HCT116 (cell line): ENCODE results near the gene UBE2E2. TPM values are rescaled to one million over a fixed set of nuclear protein-coding genes. Genes with fewer than 3 reads are reported as not detected.

Experiments used
- ATAC-seq: fragments of 200-7000 bp; cut with Tn5 transposase; 2 replicates; pipeline ENCODE4 v1.9.1; 2020; ENCODE audit warnings: mild to moderate bottlenecking, moderate library complexity
- BruUV-seq: library from RNA; stranded (reverse); fragments of 400-500 nt; replicated peaks from 2 replicates; lab custom pipeline; 2021; lab: Mats Ljungman, UMichigan
- CTCF ChIA-PET: fragments of 300-600 bp; sonication (Branson Sonifier 250); formaldehyde crosslinking; loops from one replicate; lab custom pipeline; 2021; ENCODE audit warnings: antibody characterized with exemption; lab: Charles Lee
- POLR2A ChIA-PET: fragments of 300-600, 350-600 bp; sonication (Branson Sonifier 250); formaldehyde crosslinking; loops from one replicate; lab custom pipeline; 2021; ENCODE audit warnings: antibody characterized with exemption; lab: Charles Lee
- RAD21 ChIA-PET, 2 experiments: fragments of 300-600 bp; sonication (Branson Sonifier 250); formaldehyde crosslinking; loops; one replicate each; lab custom pipeline; 2023; ENCODE audit warnings: low total read pairs in 2 of 2; ENCODE audit not compliant: uncharacterized antibody in 2 of 2, unreplicated experiment in 2 of 2, low non-redundant PET in 1 of 2; lab: Charles Lee
- DNase-seq: peaks from one replicate; pipeline ENCODE4 v3.0.0-alpha.2; 2010; ENCODE audit warnings: low read depth, low spot score
- H2AFZ ChIP-seq: fragments of 200-600 bp; shearing (Covaris generic), sonication (generic); 2 replicates; pipeline ENCODE4 v1.6.1; 2017; ENCODE audit warnings: low read depth, mixed run types, mixed read lengths, antibody characterized with exemption, low read length; ENCODE audit not compliant: poor library complexity, severe bottlenecking
- H3K27ac ChIP-seq: 2 replicates; pipeline ENCODE4 v1.5.1; 2012; ENCODE audit warnings: low read depth, low read length
- H3K27me3 ChIP-seq: fragments of 200-600 bp; sonication (generic); 2 replicates; pipeline ENCODE4 v1.6.1; 2016; ENCODE audit warnings: mixed run types, low read length, mixed read lengths; ENCODE audit not compliant: insufficient read depth
- H3K36me3 ChIP-seq, 2 experiments: fragments of 200-500 bp in 1 of 2; fragments of 200-600 bp in 1 of 2; sonication (Bioruptor generic) in 1 of 2; sonication (generic) in 1 of 2; 2 replicates each; pipeline versions ENCODE4 v1.5.1 to v1.6.1; 2014 to 2016; ENCODE audit warnings: low read length in 2 of 2, inconsistent platforms in 1 of 2, mixed read lengths in 1 of 2, mixed run types in 1 of 2; ENCODE audit not compliant: insufficient read depth in 2 of 2, control insufficient read depth in 1 of 2
- H3K4me1 ChIP-seq, 2 experiments: fragments of 200-600 bp in 1 of 2; sonication (generic) in 1 of 2; 2 replicates each; pipeline versions ENCODE4 v1.5.1 to v1.6.1; 2012 to 2017; ENCODE audit warnings: low read length in 2 of 2, inconsistent platforms in 1 of 2, mild to moderate bottlenecking in 1 of 2, mixed read lengths in 1 of 2, mixed run types in 1 of 2, moderate library complexity in 1 of 2; ENCODE audit not compliant: insufficient read depth in 2 of 2, control insufficient read depth in 1 of 2
- H3K4me2 ChIP-seq: fragments of 200-600 bp; sonication (generic); 2 replicates; pipeline ENCODE4 v1.6.1; 2017; ENCODE audit warnings: mixed run types, low read length, mixed read lengths
- H3K4me3 ChIP-seq, 2 experiments: fragments of 200-600 bp in 1 of 2; sonication (generic) in 1 of 2; replicated peaks in 1 of 2; 2 replicates each; pipeline ENCODE4 v1.5.1; 2011 to 2016; ENCODE audit warnings: low read length in 2 of 2, control low read depth in 1 of 2, low read depth in 1 of 2, mild to moderate bottlenecking in 1 of 2, mixed read lengths in 1 of 2, mixed run types in 1 of 2
- H3K79me2 ChIP-seq: fragments of 200-600 bp; sonication (generic); 2 replicates; pipeline ENCODE4 v1.6.1; 2017; ENCODE audit warnings: mild to moderate bottlenecking, mixed run types, low read length, moderate library complexity, mixed read lengths; ENCODE audit not compliant: insufficient read depth
- H3K9ac ChIP-seq: fragments of 200-600 bp; sonication (generic); 2 replicates; pipeline ENCODE4 v1.6.1; 2016; ENCODE audit warnings: low read length, mixed read lengths
- H3K9me2 ChIP-seq: fragments of 200-600 bp; sonication (generic), shearing (Covaris generic); 2 replicates; pipeline ENCODE4 v1.6.1; 2017; ENCODE audit warnings: mixed run types, mild to moderate bottlenecking, moderate library complexity; ENCODE audit not compliant: insufficient read depth
- H3K9me3 ChIP-seq, 2 experiments: fragments of 200-500 bp in 1 of 2; fragments of 200-600 bp in 1 of 2; sonication (Bioruptor generic) in 1 of 2; sonication (generic) in 1 of 2; 2 replicates each; pipeline ENCODE4 v1.6.1; 2014 to 2017; ENCODE audit warnings: low read length in 2 of 2, mixed read lengths in 2 of 2, inconsistent platforms in 1 of 2, low read depth in 1 of 2, mild to moderate bottlenecking in 1 of 2, mixed run types in 1 of 2, moderate library complexity in 1 of 2; ENCODE audit not compliant: control insufficient read depth in 1 of 2, insufficient read depth in 1 of 2
- H4K20me1 ChIP-seq: fragments of 200-600 bp; sonication (generic), shearing (Covaris generic); 2 replicates; pipeline ENCODE4 v1.6.1; 2017; ENCODE audit warnings: mixed run types, mild to moderate bottlenecking, moderate library complexity; ENCODE audit not compliant: insufficient read depth
- CBX3 ChIP-seq: IDR thresholded peaks from 2 replicates; pipeline ENCODE4 v1.6.1; 2012; ENCODE audit warnings: low read depth
- CEBPB ChIP-seq: IDR thresholded peaks from 2 replicates; pipeline ENCODE4 v1.6.1; 2012; ENCODE audit warnings: low read depth
- EGR1 ChIP-seq: IDR thresholded peaks from 2 replicates; pipeline ENCODE4 v1.6.1; 2012; ENCODE audit warnings: low read depth
- EZH2 ChIP-seq: fragments of 200-600 bp; sonication (generic); IDR thresholded peaks from 2 replicates; pipeline ENCODE4 v1.6.1; 2017; ENCODE audit warnings: antibody characterized with exemption, mixed run types
- FOSL1 ChIP-seq: IDR thresholded peaks from 2 replicates; pipeline ENCODE4 v1.6.1; 2012; ENCODE audit warnings: low read depth
- POLR2A ChIP-seq: IDR thresholded peaks from 2 replicates; pipeline ENCODE4 v1.7.0; 2011; ENCODE audit warnings: borderline replicate concordance; ENCODE audit not compliant: insufficient read depth, insufficient read length; ENCODE audit errors: extremely low read depth
- POLR2AphosphoS5 ChIP-seq: IDR thresholded peaks from 2 replicates; pipeline ENCODE4 v1.6.1; 2011; ENCODE audit warnings: mild to moderate bottlenecking, low read depth, low read length, moderate library complexity
- RAD21 ChIP-seq: IDR thresholded peaks from 2 replicates; pipeline ENCODE4 v1.6.1; 2012; ENCODE audit warnings: low read depth, mild to moderate bottlenecking
- SIN3A ChIP-seq: IDR thresholded peaks from 2 replicates; pipeline ENCODE4 v1.6.1; 2012; ENCODE audit warnings: low read depth
- YY1 ChIP-seq: IDR thresholded peaks from 2 replicates; pipeline ENCODE4 v1.6.1; 2011; ENCODE audit warnings: low read length, low read depth, moderate library complexity, mild to moderate bottlenecking; ENCODE audit not compliant: insufficient replicate concordance; ENCODE audit errors: extremely low read depth
- ZFX ChIP-seq: fragments of 450-650 bp; IDR thresholded peaks from 2 replicates; pipeline ENCODE4 v1.6.1; 2017
- ZNF274 ChIP-seq: fragments of 200-500 bp; sonication (Bioruptor generic); IDR thresholded peaks from 2 replicates; pipeline ENCODE4 v1.6.1; 2014; ENCODE audit warnings: mild to moderate bottlenecking, low read depth, low read length, inconsistent platforms
- intact Hi-C: fragments of 100-400 bp; cut with micrococcal nuclease; formaldehyde crosslinking; loops from 2 replicates; pipeline ENCODE4 v1.10.0; 2022
- total RNA-seq: library from RNA; stranded (reverse); gene quantifications from one replicate; pipeline ENCODE4 v1.2.1, GENCODE V29; 2021; ENCODE audit not compliant: unreplicated experiment
- TF ChIP-seq, protein P1 (sequence below): IDR thresholded peaks from 2 replicates; pipeline ENCODE4 v1.6.1; 2012
- TF ChIP-seq, protein P2 (sequence below): IDR thresholded peaks from 2 replicates; pipeline ENCODE4 v1.6.1; 2011; ENCODE audit warnings: mild to moderate bottlenecking, low read length, moderate library complexity; ENCODE audit not compliant: insufficient replicate concordance; ENCODE audit errors: extremely low read depth
- TF ChIP-seq, protein P3 (sequence below), 3 experiments: fragments of 200-600 bp in 1 of 3; sonication (generic) in 1 of 3; IDR thresholded peaks in 2 of 3; conservative IDR thresholded peaks in 1 of 3; 2 replicates each; pipeline ENCODE4 v1.5.1; 2012 to 2017; ENCODE audit warnings: low read depth in 2 of 3, low read length in 2 of 3, antibody characterized with exemption in 1 of 3, borderline replicate concordance in 1 of 3, control low read depth in 1 of 3, mild to moderate bottlenecking in 1 of 3, mixed read lengths in 1 of 3, mixed run types in 1 of 3, moderate library complexity in 1 of 3; ENCODE audit not compliant: insufficient read depth in 1 of 3
- TF ChIP-seq, protein P4 (sequence below): IDR thresholded peaks from 2 replicates; pipeline ENCODE4 v1.6.1; 2012; ENCODE audit warnings: low read depth

Gene UBE2E2
- total RNA-seq, 1 experiment from 2014 or later: 21.4 TPM

DNA sequence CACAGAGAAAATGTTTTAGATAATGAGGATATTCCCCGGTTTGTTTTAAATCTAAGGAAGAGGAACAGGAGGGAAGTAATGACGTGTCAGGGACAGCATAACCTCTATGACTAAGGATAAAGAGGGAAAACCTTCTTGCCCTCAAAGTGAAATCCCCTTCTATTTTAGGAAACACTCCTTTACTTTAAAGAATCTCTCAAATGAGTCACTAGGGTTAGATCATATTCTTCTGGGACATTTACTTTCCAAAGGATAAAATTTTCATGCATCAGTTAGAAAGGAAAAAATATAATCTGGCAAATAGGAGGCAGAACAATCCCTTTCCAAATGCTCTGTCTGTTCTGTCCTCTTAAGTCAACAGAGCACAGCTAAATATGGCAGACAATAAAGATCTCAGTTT, 43.2 kb upstream of the UBE2E2 start (continued):
- TF ChIP-seq ZFX (no peak), EZH2 (no peak)
- TF ChIP-seq, protein P1, sequence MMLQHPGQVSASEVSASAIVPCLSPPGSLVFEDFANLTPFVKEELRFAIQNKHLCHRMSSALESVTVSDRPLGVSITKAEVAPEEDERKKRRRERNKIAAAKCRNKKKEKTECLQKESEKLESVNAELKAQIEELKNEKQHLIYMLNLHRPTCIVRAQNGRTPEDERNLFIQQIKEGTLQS: no peak

DNA sequence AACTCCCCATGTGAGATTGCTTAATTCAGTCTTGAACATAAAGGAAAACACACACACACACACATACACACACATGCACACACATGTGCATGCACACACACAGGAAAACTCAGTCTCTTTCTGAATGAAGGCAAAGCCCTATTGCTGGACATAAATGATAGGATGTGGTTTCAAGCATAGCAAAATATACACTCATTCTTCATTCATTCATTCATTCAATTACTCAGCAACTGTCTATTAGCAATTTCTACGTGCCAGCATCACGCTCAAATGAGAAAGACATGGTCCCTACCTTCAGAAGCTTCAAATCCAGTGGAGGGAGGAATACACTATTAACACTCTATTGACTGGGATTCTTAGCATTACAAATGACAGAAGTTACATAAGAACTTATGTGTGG, 41.8 kb upstream of the UBE2E2 start:
- Histone ChIP-seq H3K4me3 (no peak overlapping the region), H3K9ac (no peak overlapping the region), H2AFZ (no peak overlapping the region), H3K4me2 (no peak overlapping the region), H3K4me1 (peaks cover 0 to 16% of the 10 kb centered on the region in 2 experiments; a peak in 2 of 4 replicates), H3K27me3 (peaks cover 10% of the 10 kb centered on the region; the same call in 1 of the 2 replicates), H3K9me3 (no peaks in the 10 kb centered on the region), H3K36me3 (no peaks in the 10 kb centered on the region), H3K79me2 (no peaks in the 10 kb centered on the region), H3K27ac (no peak overlapping the region), H3K9me2 (no peaks in the 10 kb centered on the region), H4K20me1 (no peaks in the 10 kb centered on the region)
- no peak for TF ChIP-seq ZNF274
- TF ChIP-seq ZFX: no peak
- no peak for TF ChIP-seq EZH2
- no peak for TF ChIP-seq YY1
- TF ChIP-seq, protein P2, sequence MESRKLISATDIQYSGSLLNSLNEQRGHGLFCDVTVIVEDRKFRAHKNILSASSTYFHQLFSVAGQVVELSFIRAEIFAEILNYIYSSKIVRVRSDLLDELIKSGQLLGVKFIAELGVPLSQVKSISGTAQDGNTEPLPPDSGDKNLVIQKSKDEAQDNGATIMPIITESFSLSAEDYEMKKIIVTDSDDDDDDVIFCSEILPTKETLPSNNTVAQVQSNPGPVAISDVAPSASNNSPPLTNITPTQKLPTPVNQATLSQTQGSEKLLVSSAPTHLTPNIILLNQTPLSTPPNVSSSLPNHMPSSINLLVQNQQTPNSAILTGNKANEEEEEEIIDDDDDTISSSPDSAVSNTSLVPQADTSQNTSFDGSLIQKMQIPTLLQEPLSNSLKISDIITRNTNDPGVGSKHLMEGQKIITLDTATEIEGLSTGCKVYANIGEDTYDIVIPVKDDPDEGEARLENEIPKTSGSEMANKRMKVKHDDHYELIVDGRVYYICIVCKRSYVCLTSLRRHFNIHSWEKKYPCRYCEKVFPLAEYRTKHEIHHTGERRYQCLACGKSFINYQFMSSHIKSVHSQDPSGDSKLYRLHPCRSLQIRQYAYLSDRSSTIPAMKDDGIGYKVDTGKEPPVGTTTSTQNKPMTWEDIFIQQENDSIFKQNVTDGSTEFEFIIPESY: no peak
- TF ChIP-seq, protein P3, sequence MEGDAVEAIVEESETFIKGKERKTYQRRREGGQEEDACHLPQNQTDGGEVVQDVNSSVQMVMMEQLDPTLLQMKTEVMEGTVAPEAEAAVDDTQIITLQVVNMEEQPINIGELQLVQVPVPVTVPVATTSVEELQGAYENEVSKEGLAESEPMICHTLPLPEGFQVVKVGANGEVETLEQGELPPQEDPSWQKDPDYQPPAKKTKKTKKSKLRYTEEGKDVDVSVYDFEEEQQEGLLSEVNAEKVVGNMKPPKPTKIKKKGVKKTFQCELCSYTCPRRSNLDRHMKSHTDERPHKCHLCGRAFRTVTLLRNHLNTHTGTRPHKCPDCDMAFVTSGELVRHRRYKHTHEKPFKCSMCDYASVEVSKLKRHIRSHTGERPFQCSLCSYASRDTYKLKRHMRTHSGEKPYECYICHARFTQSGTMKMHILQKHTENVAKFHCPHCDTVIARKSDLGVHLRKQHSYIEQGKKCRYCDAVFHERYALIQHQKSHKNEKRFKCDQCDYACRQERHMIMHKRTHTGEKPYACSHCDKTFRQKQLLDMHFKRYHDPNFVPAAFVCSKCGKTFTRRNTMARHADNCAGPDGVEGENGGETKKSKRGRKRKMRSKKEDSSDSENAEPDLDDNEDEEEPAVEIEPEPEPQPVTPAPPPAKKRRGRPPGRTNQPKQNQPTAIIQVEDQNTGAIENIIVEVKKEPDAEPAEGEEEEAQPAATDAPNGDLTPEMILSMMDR (IDR thresholded peaks at IDR 0.05 in 2 of 3, conservative IDR thresholded peaks at IDR 0.05 in 1 of 3; ENCODE audit: borderline replicate concordance in 1 of 3, insufficient read depth in 1 of 3, low read depth in 2 of 3, low read length in 2 of 3): no peak
- TF ChIP-seq POLR2AphosphoS5: no peak
- no peak for TF ChIP-seq EGR1
- TF ChIP-seq FOSL1: no peak
- TF ChIP-seq POLR2A: no peak
- no peak for TF ChIP-seq SIN3A
- no peak for TF ChIP-seq RAD21
- TF ChIP-seq, protein P1: no peak
- no peak for TF ChIP-seq CBX3
- TF ChIP-seq CEBPB: no peak
- TF ChIP-seq, protein P4, sequence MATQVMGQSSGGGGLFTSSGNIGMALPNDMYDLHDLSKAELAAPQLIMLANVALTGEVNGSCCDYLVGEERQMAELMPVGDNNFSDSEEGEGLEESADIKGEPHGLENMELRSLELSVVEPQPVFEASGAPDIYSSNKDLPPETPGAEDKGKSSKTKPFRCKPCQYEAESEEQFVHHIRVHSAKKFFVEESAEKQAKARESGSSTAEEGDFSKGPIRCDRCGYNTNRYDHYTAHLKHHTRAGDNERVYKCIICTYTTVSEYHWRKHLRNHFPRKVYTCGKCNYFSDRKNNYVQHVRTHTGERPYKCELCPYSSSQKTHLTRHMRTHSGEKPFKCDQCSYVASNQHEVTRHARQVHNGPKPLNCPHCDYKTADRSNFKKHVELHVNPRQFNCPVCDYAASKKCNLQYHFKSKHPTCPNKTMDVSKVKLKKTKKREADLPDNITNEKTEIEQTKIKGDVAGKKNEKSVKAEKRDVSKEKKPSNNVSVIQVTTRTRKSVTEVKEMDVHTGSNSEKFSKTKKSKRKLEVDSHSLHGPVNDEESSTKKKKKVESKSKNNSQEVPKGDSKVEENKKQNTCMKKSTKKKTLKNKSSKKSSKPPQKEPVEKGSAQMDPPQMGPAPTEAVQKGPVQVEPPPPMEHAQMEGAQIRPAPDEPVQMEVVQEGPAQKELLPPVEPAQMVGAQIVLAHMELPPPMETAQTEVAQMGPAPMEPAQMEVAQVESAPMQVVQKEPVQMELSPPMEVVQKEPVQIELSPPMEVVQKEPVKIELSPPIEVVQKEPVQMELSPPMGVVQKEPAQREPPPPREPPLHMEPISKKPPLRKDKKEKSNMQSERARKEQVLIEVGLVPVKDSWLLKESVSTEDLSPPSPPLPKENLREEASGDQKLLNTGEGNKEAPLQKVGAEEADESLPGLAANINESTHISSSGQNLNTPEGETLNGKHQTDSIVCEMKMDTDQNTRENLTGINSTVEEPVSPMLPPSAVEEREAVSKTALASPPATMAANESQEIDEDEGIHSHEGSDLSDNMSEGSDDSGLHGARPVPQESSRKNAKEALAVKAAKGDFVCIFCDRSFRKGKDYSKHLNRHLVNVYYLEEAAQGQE: no peak
- DNase-seq: no peak
- ChIA-PET POLR2A (no interaction called here), RAD21 (no interaction called here), CTCF (no interaction called here)
- BruUV-seq: no TSS peak
- intact Hi-C loops: no loop called here
- no peak for ATAC-seq
